Spleen (tissue), 11 donors: ENCODE results near the gene SMIM27. TPM values are rescaled to one million over a fixed set of nuclear protein-coding genes. Genes with fewer than 3 reads are reported as not detected.

Source experiments
- DNase-seq: peaks from one replicate; pipeline ENCODE4 v3.0.0-alpha.2; 2020
- H3K27ac ChIP-seq, 8 donors: fragments of 200-600 bp; sonication (generic) in 7 of 8; 1 replicate in 4 of 8; 2 replicates in 4 of 8; pipeline versions ENCODE4 v1.5.0 to v1.8.0; 2016 to 2021; ENCODE audit warnings: inconsistent platforms in 4 of 8, mild to moderate bottlenecking in 4 of 8, moderate library complexity in 1 of 8
- H3K27me3 ChIP-seq, 7 donors: fragments of 200-600 bp; sonication (generic) in 6 of 7; replicated peaks in 1 of 7; 1 replicate in 4 of 7; 2 replicates in 3 of 7; pipeline versions ENCODE4 v1.5.0 to v1.8.0; 2016 to 2021; ENCODE audit warnings: inconsistent platforms in 3 of 7, mild to moderate bottlenecking in 1 of 7
- H3K36me3 ChIP-seq, 6 donors: fragments of 200-600 bp; sonication (generic) in 5 of 6; 1 replicate in 4 of 6; 2 replicates in 2 of 6; pipeline versions ENCODE4 v1.5.0 to v1.8.0; 2016 to 2021; ENCODE audit warnings: inconsistent platforms in 2 of 6
- H3K4me1 ChIP-seq, 6 donors: fragments of 200-600 bp; sonication (generic) in 5 of 6; 1 replicate in 3 of 6; 2 replicates in 3 of 6; pipeline versions ENCODE4 v1.5.0 to v1.8.0; 2016 to 2021; ENCODE audit warnings: inconsistent platforms in 3 of 6
- H3K4me3 ChIP-seq, 8 donors: fragments of 200-600 bp; sonication (generic) in 7 of 8; 1 replicate in 4 of 8; 2 replicates in 4 of 8; pipeline versions ENCODE4 v1.5.0 to v1.8.0; 2016 to 2021; ENCODE audit warnings: inconsistent platforms in 4 of 8, mild to moderate bottlenecking in 4 of 8, moderate library complexity in 2 of 8
- H3K9me3 ChIP-seq, 8 donors: fragments of 200-600 bp; sonication (generic) in 7 of 8; 1 replicate in 4 of 8; 2 replicates in 4 of 8; pipeline versions ENCODE4 v1.5.0 to v1.8.0; 2016 to 2021; ENCODE audit warnings: inconsistent platforms in 4 of 8
- CTCF ChIP-seq, 11 experiments: fragments of 200-600 bp in 7 of 11; fragments of 450-650 bp in 4 of 11; sonication (generic) in 4 of 11; IDR thresholded peaks in 8 of 11; conservative IDR thresholded peaks in 3 of 11; 1 replicate in 7 of 11; 2 replicates in 4 of 11; pipeline versions ENCODE4 v1.4.0 to v1.8.0; 2016 to 2021; ENCODE audit warnings: antibody characterized with exemption in 11 of 11, inconsistent platforms in 4 of 11, mild to moderate bottlenecking in 1 of 11
- POLR2A ChIP-seq, 3 donors: fragments of 450-650 bp; IDR thresholded peaks; one replicate each; pipeline ENCODE4 v1.5.1; 2017; ENCODE audit warnings: antibody characterized with exemption in 3 of 3, mild to moderate bottlenecking in 1 of 3
- POLR2AphosphoS5 ChIP-seq, 3 donors: sonication (generic); formaldehyde crosslinking; IDR thresholded peaks; one replicate each; pipeline ENCODE4 v1.5.1; 2017; ENCODE audit warnings: antibody characterized with exemption in 3 of 3
- WGBS, 5 donors: extraction: QIAGEN DNeasy Blood & Tissue Kit in 3 of 5; methylation state at CpG; one replicate each; pipeline versions ENCODE4 v1.1.5 to v1.1.7; 2013 to 2018; 5-methylcytosine and 5-hydroxymethylcytosine counted together
- intact Hi-C: fragments of 100-400 bp; cut with DNase I; formaldehyde crosslinking; loops from one replicate; pipeline ENCODE4 v1.15.0; 2023; ENCODE audit warnings: low total_unique reads
- polyA plus RNA-seq, 3 donors: library from polyadenylated mRNA; stranded (reverse); fragments of 200-250 nt; gene quantifications; one replicate each; pipeline ENCODE4 v1.2.1, GENCODE V29; 2013
- total RNA-seq, 7 donors: library from RNA; depleted of rRNA in 3 of 7; stranded (reverse); fragments of >200 nt in 3 of 7; fragmentation: NEBNext Ultra II Directional in 4 of 7; extraction: Animal tissue kit (Norgen Biotek cat#: 25700) in 4 of 7; gene quantifications; one replicate each; pipeline versions ENCODE4 v1.1.0 to v1.2.1, GENCODE V29; 2016 to 2021
- donor health status: healthy with polysubstance abuse.
- donor health status: DM: no; HTN: no; CAD: no; lungs with moderate emphysema.
- donor health status: DM: no; HTN: no; CAD: no.
- donor health status: Bipolar disorder and iron deficiency.
- donor health status: healthy.
- donor health status: DM: no; HTN: no; CAD: no.
- donor health status: DM: yes; HTN: yes; CAD: no.

Gene SMIM27
- total and polyA plus RNA-seq, 10 donors: 6.6 to 31.7 (median 19.6) TPM

GRCh38 chr9:32526707-32527048 lies 25.4 kb upstream of the SMIM27 start:
- WGBS, 5 donors: 12 to 15% (median 15%) methylated on average over 2 of the region's 2 CpGs
- peak overlapping the region; percentile 79 to 94 (median 91) for H3K27ac ChIP-seq
- H3K4me3 ChIP-seq: peak overlapping the region; percentile 60 to 90 (median 82)
- intact Hi-C loops: no loop called here
- no peaks in the 10 kb centered on the region for H3K27me3 ChIP-seq
- H3K9me3 ChIP-seq: peaks cover 0 to 3% (median 0%) of the 10 kb centered on the region in 8 donors
- no peak for DNase-seq
- H3K4me1 ChIP-seq: peaks cover 25 to 56% (median 36%) of the 10 kb centered on the region in 6 donors
- no peaks in the 10 kb centered on the region for H3K36me3 ChIP-seq
- peak in 2 of 11 experiments; percentile 0 to 12 for TF ChIP-seq CTCF (IDR thresholded peaks at IDR 0.05 in 8 of 11, conservative IDR thresholded peaks at IDR 0.05 in 3 of 11)
- TF ChIP-seq POLR2AphosphoS5 (IDR thresholded peaks at IDR 0.05): no peak

GRCh38 chr9:32533336-32533735 lies 18.8 kb upstream of the SMIM27 start:
- H3K27me3 ChIP-seq: no peaks in the 10 kb centered on the region
- H3K27ac ChIP-seq: no peak overlapping the region
- DNase-seq: no peak
- H3K36me3 ChIP-seq: no peaks in the 10 kb centered on the region
- no peaks in the 10 kb centered on the region for H3K4me1 ChIP-seq
- no peak overlapping the region for H3K4me3 ChIP-seq
- intact Hi-C loops: no loop called here
- peaks cover 0 to 3% (median 0%) of the 10 kb centered on the region in 8 donors for H3K9me3 ChIP-seq
- WGBS, 5 donors: 96 to 99% (median 97%) methylated on average over 6 of the region's 6 CpGs
- TF ChIP-seq POLR2AphosphoS5 (IDR thresholded peaks at IDR 0.05): no peak
- no peak for TF ChIP-seq POLR2A (IDR thresholded peaks at IDR 0.05)
- no peak for TF ChIP-seq CTCF (IDR thresholded peaks at IDR 0.05 in 8 of 11, conservative IDR thresholded peaks at IDR 0.05 in 3 of 11)

- H3K4me3 ChIP-seq: no peak overlapping the region
- TF ChIP-seq CTCF (IDR thresholded peaks at IDR 0.05 in 8 of 11, conservative IDR thresholded peaks at IDR 0.05 in 3 of 11) (no peak), POLR2AphosphoS5 (IDR thresholded peaks at IDR 0.05) (no peak), POLR2A (IDR thresholded peaks at IDR 0.05) (no peak)
- no peaks in the 10 kb centered on the region for H3K4me1 ChIP-seq
- H3K9me3 ChIP-seq: peaks cover 0 to 3% (median 0%) of the 10 kb centered on the region in 8 donors
- DNase-seq: no peak
- intact Hi-C loops: no loop called here
- H3K27me3 ChIP-seq: no peaks in the 10 kb centered on the region
- peaks cover 0 to 4% (median 0%) of the 10 kb centered on the region in 6 donors for H3K36me3 ChIP-seq
- WGBS, 5 donors: 90 to 97% (median 95%) methylated on average over 4 of the region's 4 CpGs
- H3K27ac ChIP-seq: no peak overlapping the region
Measured at GRCh38 chr9:32533816-32534215, 18.3 kb upstream of the SMIM27 start.

- Histone ChIP-seq H3K4me1 (peaks cover 0 to 19% (median 0%) of the 10 kb centered on the region in 6 donors), H3K27ac (no peak overlapping the region), H3K9me3 (no peaks in the 10 kb centered on the region), H3K36me3 (peaks cover 0 to 67% (median 24%) of the 10 kb centered on the region in 6 donors), H3K4me3 (no peak overlapping the region), H3K27me3 (no peaks in the 10 kb centered on the region)
- intact Hi-C loops: no loop called here
- TF ChIP-seq CTCF (IDR thresholded peaks at IDR 0.05 in 8 of 11, conservative IDR thresholded peaks at IDR 0.05 in 3 of 11) (no peak), POLR2AphosphoS5 (IDR thresholded peaks at IDR 0.05) (no peak)
- 88 to 94% (median 93%) methylated on average over 4 of the region's 4 CpGs for WGBS, 5 donors
- no peak for DNase-seq
Measured at GRCh38 chr9:32543047-32543446, 9.1 kb upstream of the SMIM27 start.
